Sciatic nerve (tissue), 2 donors: ENCODE measurements around the gene PCNX1. TPM values are rescaled to one million over a fixed set of nuclear protein-coding genes. Genes with fewer than 3 reads are reported as not detected.
"Not testable (repeated sequence)": the region's sequence is repeated elsewhere in the genome, so short reads cannot be mapped to it uniquely, and the experiment has no call there.

Experiments
- ATAC-seq: fragments of 200-7000 bp; cut with Tn5 transposase; one replicate; pipeline ENCODE4 v1.9.1; 2020; ENCODE audit warnings: mild to moderate bottlenecking, moderate library complexity
- DNase-seq: peaks from one replicate; pipeline ENCODE4 v3.0.0-alpha.2; 2020; ENCODE audit warnings: low spot score
- intact Hi-C: fragments of 100-400 bp; cut with DNase I; formaldehyde crosslinking; loops from one replicate; pipeline ENCODE4 v1.14.2; 2022
- total RNA-seq: library from RNA; stranded (reverse); fragmentation: NEBNext Ultra II Directional; extraction: Animal tissue kit (Norgen Biotek cat#: 25700); gene quantifications from one replicate; pipeline ENCODE4 v1.2.1, GENCODE V29; 2021
- donor health status: DM: no; HTN: no; CAD: no.
- donor health status: DM: no; HTN: no; CAD: no.

The PCNX1 gene
- total RNA-seq, 1 donor from 2014 or later: 84.3 TPM

DNA sequence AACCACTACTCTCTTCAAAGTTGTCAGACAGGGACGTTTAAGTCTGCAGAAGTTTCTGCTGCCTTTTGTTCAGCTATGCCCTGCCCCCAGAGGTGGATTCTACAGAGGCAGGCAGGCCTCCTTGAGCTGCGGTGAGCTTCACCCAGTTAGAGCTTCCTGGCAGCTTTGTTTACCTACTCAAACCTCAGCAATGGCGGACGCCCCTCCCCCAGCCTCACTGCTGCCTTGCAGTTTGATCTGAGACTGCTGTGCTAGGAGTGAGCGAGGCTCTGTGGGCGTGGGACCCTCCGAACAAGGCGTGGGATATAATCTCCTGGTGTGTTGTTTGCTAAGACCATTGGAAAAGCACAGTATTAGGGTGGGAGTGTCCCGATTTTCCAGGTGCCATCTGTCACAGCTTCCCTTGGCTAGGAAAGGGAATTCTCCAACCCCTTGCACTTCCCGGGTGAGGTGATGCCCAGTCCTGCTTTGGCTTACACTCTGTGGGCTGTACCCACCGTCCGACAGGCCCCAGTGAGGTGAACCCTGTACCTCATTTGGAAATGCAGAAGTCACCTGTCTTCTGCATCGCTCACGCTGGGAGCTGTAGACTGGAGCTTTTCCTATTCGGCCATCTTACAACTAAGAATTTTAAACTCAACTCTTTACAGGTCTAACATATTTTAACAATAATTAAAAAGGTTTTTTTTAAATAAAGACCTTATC is 34.5 kb downstream of the PCNX1 start:
- DNase-seq, ATAC-seq, intact Hi-C loops: not testable (repeated sequence)

DNA sequence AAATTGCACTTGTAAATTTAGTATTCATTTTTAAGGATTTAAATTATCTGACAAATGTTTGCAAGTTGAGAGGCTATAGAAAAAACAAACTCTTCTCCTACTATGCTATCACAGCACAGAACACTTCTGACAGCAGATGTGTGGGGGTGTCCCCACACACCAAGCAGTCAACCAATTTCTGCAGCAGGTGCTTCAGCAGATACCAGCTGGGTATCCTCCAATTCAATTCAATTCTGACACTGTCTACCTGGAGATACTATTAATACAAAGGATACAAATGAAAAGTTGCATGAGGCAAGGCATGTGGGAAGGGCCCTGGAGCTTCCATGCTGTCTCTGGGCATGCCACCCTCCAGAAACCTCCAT is 35.1 kb downstream of the PCNX1 start:
- ATAC-seq (no peak), DNase-seq (no peak)
- intact Hi-C loops: no loop called here

DNA sequence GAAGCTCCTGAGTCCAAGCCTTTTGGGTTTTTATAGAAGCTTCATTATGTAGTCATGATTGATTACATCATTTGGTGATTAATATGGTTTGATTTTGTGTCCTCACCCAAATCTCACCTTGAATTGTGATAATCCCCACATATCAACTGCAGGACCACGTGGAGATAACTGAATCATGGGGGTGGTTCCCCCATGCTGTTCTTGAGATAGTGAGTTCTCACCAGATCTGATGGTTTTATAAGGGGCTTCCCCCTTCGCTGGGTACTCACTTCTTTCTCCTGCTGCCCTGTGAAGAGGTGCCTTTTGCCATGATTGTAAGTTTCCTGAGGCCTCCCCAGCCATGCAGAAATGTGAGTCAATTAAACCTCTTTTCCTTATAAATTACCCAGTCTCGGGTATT is 35.5 kb downstream of the PCNX1 start:
- DNase-seq, ATAC-seq, intact Hi-C loops: not testable (repeated sequence)

DNA sequence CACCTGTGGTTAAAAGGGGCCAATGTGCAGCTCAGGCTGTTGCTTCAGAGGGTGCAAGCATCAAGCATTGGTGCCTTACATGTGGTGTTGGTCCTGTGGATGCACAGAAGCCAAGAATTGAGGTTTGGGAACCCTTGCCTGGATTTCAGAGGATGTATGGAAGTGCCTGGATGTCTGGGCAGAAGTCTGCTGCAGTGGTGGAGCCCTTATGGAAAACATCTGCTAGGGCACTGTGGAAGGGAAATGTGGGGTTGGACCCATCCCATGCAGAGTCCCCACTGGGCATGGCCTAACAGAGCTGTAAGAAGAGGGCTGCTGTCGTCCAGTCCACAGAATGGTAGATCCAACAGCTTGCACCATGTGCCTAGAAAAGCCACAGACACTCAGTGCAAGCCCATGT is 36.6 kb downstream of the PCNX1 start:
- no peak for DNase-seq
- no peak for ATAC-seq
- intact Hi-C loops: no loop called here

DNA sequence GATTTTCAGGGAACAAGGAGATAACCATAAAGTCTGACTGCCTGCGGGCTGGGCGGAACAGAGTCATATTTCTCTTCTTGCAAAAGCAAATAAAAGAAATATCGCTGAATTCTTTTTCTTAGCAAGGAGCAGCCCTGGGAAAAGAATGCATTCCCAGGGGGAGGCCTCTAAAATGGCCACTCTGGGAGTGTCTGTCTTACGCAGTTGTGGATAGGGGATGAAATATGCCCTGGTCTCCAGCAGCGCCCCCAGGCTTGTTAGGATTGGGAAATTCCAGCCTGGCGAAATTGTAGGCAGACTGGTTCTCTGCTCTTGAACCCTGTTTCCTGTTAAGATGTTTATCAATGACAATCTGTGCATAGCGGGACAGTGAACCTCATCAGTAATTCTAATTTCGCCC is 40.5 kb downstream of the PCNX1 start:
- intact Hi-C loops: no loop called here
- ATAC-seq (no peak), DNase-seq (no peak)

DNA sequence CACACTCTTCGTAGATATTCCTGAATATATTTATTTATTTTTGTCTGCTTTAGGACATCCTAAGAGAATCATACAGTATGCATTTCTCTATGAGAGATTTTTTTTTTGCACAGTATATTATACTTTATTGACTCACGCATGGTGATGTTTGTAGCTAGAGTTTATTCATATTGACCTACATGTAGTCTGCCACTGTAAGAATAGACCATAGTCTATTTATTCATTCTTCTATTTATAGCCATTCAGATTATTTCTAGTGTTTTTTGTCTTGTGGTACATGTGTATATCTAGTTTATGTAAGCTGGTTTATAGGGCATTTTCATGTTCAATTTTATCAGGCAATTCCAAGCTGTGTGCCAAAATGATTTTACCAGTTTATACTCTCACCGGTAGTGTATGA is 45.2 kb downstream of the PCNX1 start:
- intact Hi-C loops: no loop called here
- DNase-seq (no peak), ATAC-seq (no peak)

DNA sequence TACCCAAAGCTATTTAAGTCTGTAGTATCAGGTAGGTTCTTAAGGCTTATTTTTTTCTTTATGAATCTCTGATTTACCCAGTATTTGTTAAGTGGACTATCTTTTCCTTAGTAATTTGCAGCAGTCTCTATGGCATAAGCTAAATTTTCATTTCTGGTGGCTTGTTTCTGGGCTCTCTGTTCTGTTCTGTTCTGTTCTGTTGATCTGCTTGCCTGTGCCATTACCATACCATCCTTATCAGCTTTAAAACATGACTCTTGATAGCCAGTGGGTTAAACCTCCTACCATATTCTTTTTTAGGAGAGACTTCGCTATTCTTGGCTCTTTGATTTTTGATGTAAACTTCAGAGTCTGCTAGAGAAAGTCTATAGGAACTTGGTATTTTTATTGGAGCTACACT is 46.8 kb downstream of the PCNX1 start:
- no peak for ATAC-seq
- no peak for DNase-seq
- intact Hi-C loops: no loop called here

DNA sequence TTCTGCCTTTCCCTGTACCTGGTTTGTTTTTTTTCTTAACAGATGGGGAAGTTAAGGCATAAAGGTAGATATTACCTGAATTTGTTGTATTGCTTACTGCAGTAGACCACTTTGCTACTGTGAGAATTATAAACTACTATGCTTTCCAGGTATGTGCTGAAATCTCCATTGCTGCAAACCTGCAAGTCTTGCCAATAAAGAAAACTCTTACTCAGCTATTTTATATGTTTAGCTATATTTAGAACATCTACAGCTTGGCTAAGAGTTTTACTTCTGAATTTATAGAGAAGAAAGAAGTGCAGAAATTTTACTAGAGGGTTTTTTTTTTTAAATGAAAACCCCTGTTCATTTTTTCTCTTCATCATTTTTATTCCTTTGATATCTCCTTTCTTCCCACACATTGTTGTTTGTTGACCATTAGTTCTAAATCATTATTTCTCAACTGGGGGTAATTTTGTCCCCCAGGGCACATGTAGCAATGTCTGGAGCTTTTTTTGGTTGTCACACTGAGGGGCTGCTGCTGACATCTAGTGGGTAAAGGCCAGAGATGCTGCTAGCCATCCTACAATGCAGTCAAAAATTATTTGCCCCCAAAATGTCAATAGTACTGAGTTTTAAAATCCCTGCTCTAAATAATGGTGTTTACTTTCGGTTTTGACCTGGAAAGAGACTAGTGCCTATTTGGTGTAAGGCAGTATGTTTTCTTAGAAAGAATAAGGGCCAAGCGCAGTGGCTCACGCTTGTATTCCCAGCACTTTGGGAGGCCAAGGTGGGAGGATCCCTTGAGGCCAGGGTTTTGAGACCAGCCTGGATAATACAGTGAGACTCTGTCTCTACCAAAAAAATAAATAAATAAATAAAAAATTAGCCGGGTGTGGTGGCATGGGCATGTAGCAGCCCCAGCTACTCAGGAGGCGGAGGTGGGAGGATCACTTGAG is 48.6 kb downstream of the PCNX1 start:
- DNase-seq (no peak), ATAC-seq (no peak)
- intact Hi-C loops: no loop called here

DNA sequence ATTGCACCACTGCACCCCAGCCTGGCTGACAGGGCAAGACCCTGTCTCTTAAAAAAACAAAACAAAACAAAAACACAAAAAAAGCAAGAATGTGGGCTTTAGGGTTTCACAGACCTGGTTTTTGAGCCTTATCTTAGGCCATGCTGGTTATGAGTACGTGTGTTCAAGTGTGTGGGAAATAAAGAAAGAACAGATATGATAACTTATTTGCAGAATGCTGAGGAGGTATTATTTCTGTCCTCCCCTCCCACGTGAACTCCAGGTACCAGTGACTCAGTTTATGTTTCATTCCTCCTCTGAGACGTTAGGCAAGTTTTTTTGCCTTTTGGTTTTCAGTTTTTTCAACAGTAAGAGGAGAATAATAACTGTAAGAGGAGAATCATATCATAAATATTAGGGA is 49.3 kb downstream of the PCNX1 start:
- intact Hi-C loops: no loop called here
- ATAC-seq (no peak), DNase-seq (no peak)

DNA sequence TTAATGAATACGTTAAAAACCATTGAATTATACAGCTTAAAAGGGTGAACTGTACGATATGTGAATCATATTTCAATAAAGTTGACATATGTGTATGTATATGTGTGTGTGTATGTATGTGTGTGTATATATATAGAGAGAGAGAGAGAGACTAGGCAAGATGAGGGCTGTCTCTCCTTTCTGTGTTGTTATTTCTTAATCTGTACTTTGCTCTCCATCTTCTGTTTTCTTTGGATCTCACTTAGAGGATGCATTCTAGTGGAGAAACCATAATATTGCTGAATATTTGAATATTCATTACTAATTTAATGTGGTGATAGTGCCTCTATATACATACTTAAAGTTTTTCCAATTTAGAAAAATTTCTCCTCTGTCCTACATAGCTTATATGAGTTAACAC is 50.5 kb downstream of the PCNX1 start:
- no peak for DNase-seq
- intact Hi-C loops: no loop called here
- no peak for ATAC-seq

DNA sequence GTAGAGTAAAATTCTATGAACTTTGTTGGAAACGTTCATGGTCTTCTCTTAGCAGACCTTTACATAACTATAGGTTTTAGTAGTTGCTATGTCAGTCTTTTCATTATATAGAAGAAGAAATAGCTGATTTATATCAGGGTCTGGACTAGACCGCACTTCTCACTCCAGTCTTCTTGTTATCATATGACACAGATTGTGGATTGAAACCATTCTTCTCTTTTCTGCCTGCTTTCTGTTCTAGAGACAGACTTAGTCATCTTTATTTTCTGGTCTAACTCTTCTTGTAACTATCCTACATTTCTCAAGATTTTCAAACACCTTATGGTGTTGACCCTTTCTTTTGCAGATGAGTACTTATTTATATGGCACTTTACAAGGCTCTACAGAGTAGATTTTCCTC is 55.7 kb downstream of the PCNX1 start:
- ATAC-seq (no peak), DNase-seq (no peak)
- intact Hi-C loops: no loop called here

DNA sequence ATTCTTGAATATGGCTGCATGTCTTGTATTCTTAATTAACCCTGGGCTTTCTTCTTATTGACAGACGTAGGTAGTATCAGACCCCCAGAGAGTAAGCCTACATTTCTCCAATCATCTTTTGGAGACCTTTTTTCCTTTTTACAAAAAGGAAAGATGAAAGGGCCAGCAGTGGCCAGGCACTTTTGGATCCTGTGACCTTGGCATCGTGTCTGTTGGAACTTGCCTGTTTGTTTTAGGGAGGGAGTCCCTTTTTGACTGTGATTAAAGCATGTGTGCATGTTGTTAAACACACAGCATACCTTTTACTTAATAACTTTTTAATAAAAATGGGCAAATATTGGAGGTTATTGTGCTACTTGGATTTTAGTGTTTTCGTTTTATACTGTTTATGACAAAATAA is 57.2 kb downstream of the PCNX1 start:
- DNase-seq (no peak), ATAC-seq (no peak)
- intact Hi-C loops: no loop called here

DNA sequence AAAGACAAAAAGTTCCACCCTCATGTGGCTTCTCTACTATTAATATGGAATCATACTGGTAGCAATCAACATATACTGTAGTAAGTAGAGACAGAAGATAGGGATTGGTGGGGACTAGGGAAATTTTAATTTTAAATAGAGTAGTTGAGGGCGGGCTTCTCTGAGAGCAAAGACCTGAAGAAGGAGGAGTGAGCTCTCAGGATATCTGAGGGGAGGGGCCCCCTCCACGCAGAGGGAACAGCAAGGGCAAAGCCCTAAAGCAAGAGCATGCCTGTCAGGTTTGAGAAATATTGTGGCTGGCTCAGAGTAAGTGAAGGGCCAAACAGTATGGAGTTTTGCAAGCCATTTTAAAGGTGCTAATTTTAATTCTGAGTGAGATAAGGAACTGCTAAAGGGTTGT is 64.3 kb downstream of the PCNX1 start:
- ATAC-seq (no peak), DNase-seq (no peak)
- intact Hi-C loops: loop anchor here (10.0 kb wide), 1 partner anchor 67 kb away; the partner anchor contains the start of gene PCNX1

DNA sequence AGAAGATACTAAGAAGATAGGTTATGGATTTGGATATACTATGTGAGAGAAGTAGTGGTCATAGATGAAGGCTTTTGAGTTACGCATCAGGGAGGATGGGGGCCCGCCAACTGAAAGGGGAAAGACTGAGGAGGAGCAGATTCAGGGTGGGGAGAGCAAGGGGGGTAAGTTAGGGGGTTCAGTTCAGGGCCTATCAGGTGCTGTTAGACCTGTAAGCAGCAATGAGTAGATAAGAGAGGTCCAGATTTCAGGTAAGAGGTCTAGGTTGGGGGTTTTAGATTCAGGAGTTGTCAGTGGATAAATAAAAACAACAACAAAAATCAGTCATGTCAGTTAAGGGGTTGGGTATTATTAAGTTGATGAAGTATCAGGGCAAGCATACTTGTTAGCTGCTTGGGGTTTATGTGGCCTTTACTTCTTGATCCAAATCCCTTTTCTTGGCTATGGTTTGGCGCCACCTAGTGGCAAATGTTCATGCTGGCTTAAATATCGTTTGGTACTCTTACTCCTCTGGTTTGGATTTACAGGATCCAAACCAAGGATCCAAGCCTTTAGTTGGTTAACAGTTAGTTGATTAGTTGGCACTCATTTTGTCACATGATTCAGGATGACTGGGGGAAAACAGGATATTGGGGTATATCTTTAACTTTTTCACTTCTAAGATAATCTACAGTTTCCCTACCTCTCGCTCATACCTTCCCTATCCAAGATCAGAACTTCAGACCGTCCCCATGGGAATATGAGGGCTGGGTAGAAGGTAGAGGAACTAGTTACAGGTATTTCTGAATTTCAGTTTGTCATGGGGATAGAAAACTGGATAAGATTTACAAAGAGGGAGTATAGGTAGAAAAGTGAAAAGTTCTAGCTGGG is 65.1 kb downstream of the PCNX1 start:
- peak; percentile 86 for ATAC-seq
- peak; percentile 92 for DNase-seq
- intact Hi-C loops: loop anchor here (10.0 kb wide), 1 partner anchor 68 kb away; the partner anchor contains the start of gene PCNX1

DNA sequence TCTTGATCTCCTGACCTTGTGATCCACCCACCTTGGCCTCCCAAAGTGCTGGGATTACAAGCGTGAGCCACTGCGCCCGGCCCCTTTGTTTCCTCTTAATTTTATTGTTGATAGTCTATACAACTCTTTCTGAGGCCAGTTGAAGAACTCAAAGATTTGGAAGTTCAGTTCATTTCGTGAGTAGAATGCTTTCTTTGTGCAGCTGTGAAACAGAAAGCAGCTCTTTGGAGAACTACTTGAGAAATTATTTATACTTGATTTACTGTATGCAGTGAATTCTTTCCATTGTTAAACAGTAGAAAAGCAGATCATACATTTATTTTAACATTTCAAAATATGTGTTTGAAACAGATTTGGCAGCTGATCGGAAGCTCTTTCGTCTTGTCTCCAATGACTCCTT is 69.3 kb downstream of the PCNX1 start:
- DNase-seq (no peak), ATAC-seq (no peak)
- intact Hi-C loops: loop anchor here (10.0 kb wide), 1 partner anchor 72 kb away; the partner anchor contains the start of gene PCNX1

DNA sequence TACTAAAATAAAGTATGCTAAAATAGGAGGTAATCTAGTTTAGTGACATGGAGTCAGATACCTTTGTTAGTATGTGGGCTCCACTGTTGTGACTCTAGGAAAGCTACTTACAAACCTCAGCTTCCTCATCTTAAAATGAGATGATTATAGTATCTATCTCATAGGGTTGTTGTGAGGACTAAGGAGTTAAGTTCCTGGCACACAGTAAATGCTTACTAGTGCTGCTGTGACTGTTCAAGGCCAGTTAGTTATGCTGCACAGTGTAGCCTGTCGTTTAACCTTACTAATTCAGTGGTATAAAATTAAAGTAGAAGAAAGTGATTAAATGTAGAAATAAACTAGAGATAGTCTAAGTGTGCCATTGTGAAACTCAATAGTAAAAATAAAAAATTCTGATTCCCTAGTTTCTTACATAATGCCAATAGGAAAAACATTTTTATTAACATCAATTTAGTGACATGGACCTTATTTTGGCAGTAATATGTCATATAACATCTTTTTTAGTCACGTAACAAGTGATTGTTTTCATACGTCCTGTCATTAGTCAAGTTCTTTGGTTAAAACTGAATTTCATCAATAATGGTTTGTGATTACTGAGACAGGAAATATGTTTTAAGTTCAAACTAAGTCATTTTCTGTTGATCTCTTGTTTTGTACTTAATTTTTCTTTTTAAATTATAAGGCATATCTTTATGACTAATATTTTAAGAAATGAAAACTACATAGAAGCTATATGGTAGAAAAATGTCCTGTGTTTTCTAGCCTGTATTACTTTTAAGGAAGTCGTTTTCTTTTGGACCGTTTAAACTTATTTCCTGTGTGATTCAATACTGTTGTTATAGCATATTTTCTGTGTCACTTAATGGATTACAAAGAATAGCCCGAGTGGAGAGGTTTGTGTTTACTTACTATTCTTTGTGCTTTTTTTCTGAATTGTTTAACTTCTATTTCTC is 74.0 kb downstream of the PCNX1 start:
- DNase-seq (no peak), ATAC-seq (no peak)
- intact Hi-C loops: no loop called here

DNA sequence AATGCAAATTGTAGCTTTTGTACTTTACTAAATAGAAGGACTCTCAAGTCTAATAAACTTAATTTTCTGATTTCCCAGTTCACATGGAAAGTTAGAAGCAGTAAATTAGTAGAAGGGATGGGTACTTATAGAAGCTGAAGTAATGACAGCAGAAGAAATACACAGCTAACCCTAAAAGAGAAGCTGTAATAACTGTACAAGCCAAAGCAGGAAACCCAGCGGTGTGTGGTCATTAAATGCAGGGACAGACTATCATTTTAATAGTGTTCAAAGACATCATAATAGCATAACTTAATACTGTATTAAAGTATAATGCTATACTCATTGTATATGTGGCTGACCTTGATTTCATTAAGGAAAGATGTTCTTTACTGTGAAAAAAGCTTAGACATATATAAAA is 74.9 kb downstream of the PCNX1 start:
- ATAC-seq: no peak
- DNase-seq: no peak
- intact Hi-C loops: no loop called here

DNA sequence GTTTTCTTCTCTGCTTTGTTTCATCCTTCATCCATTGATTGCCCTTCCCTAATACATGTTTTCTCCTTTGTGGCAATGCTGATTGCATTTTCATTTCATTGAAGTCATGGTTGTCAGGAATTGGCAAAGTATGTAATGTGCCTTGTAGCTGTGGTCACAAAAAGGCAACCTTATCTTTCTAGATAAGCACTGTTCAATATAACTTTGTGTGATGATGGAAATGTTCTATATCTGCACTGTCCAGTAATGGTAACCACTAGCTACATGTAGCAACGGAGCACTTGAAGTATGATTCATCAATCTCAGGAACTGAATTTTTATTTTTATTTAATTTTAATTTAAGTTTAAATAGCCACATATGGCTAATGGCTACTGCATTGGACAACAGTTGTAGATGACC is 79.8 kb downstream of the PCNX1 start:
- intact Hi-C loops: no loop called here
- ATAC-seq (no peak), DNase-seq (no peak)
